Measurements from ENCODE around the gene LLGL2.

LLGL2 gene

GRCh38 chr17:75568412-75569255 is 43.1 kb downstream of the LLGL2 start:
- H3K27me3 Mint-ChIP-seq = no peaks in the 10 kb centered on the region
- H3K36me3 Mint-ChIP-seq (ENCODE audit: insufficient read depth) = peaks cover 24% of the 10 kb centered on the region
- DNase-seq (ENCODE audit: low spot score in 2 of 2) = no peak
- no peak overlapping the region for H3K27ac Mint-ChIP-seq (ENCODE audit: low read depth)
- H3K4me1 Mint-ChIP-seq = no peaks in the 10 kb centered on the region
- H3K4me3 Mint-ChIP-seq = no peak overlapping the region
- ATAC-seq (replicated peaks; ENCODE audit: extremely low read depth, poor library complexity, severe bottlenecking) = no peak
- no peaks in the 10 kb centered on the region for H3K9me3 Mint-ChIP-seq

GRCh38 chr17:75570034-75570676 is 44.7 kb downstream of the LLGL2 start:
- no peak for ATAC-seq (replicated peaks; ENCODE audit: extremely low read depth, poor library complexity, severe bottlenecking)
- Mint-ChIP-seq H3K9me3 (no peaks in the 10 kb centered on the region), H3K4me3 (no peak overlapping the region), H3K4me1 (no peaks in the 10 kb centered on the region), H3K27me3 (no peaks in the 10 kb centered on the region), H3K27ac (ENCODE audit: low read depth) (no peak overlapping the region), H3K36me3 (ENCODE audit: insufficient read depth) (peaks cover 25% of the 10 kb centered on the region)
- no peak for DNase-seq (ENCODE audit: low spot score in 2 of 2)

- Mint-ChIP-seq H3K4me1 (no peaks in the 10 kb centered on the region), H3K4me3 (no peak overlapping the region), H3K36me3 (ENCODE audit: insufficient read depth) (peaks cover 21% of the 10 kb centered on the region), H3K27me3 (no peaks in the 10 kb centered on the region), H3K9me3 (no peaks in the 10 kb centered on the region), H3K27ac (ENCODE audit: low read depth) (no peak overlapping the region)
- DNase-seq (ENCODE audit: low spot score in 2 of 2) (no peak), ATAC-seq (replicated peaks; ENCODE audit: extremely low read depth, poor library complexity, severe bottlenecking) (no peak)
Observed at GRCh38 chr17:75570772-75571171, 45.3 kb downstream of the LLGL2 start.

DNA sequence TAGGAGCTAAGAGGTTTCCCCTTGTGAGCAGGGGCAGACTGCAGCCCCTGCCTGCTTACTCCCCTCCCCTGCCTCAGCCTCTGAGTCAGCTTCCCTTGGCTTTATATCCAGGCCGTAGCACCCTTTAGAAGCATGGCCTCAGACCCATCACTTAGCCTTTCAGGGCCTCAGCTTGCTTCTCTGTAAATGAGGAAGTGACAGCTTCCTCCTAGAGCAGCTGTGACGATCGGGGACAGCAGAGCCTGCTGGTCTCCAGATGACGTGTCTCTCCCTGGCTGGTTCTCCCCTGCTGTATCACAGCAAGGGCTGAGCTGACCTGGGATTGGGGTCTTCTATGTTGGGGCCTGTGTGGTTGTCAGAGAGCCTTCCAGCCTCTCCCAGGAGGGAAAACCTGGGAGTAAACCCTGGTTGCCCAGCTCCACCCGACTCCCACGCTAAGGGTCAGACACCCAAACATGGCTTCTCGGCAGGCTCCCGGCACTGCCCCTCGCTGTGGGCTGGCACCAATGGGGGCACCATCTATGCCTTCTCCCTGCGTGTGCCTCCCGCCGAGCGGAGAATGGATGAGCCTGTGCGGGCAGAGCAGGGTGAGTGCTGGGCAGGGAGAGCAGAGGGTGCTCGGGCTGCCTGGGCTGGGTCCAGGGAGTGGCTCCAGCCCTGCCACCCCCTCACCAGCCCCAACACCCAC is 45.8 kb downstream of the LLGL2 start:
- ATAC-seq (replicated peaks; ENCODE audit: extremely low read depth, poor library complexity, severe bottlenecking) = peak; percentile 56
- Mint-ChIP-seq H3K27ac (ENCODE audit: low read depth) (no peak overlapping the region), H3K36me3 (ENCODE audit: insufficient read depth) (peaks cover 17% of the 10 kb centered on the region), H3K4me3 (no peak overlapping the region), H3K9me3 (no peaks in the 10 kb centered on the region), H3K4me1 (no peaks in the 10 kb centered on the region), H3K27me3 (no peaks in the 10 kb centered on the region)
- no peak for DNase-seq (ENCODE audit: low spot score in 2 of 2)

GRCh38 chr17:75571885-75572215 is 46.4 kb downstream of the LLGL2 start:
- Mint-ChIP-seq H3K36me3 (ENCODE audit: insufficient read depth) (peaks cover 13% of the 10 kb centered on the region), H3K27ac (ENCODE audit: low read depth) (no peak overlapping the region), H3K9me3 (no peaks in the 10 kb centered on the region), H3K4me3 (no peak overlapping the region), H3K4me1 (no peaks in the 10 kb centered on the region), H3K27me3 (no peaks in the 10 kb centered on the region)
- DNase-seq (ENCODE audit: low spot score in 2 of 2) (no peak), ATAC-seq (replicated peaks; ENCODE audit: extremely low read depth, poor library complexity, severe bottlenecking) (no peak)

- H3K9me3 Mint-ChIP-seq = no peaks in the 10 kb centered on the region
- no peaks in the 10 kb centered on the region for H3K27me3 Mint-ChIP-seq
- H3K4me3 Mint-ChIP-seq = no peak overlapping the region
- ATAC-seq (replicated peaks; ENCODE audit: extremely low read depth, poor library complexity, severe bottlenecking) = no peak
- no peaks in the 10 kb centered on the region for H3K4me1 Mint-ChIP-seq
- H3K27ac Mint-ChIP-seq (ENCODE audit: low read depth) = no peak overlapping the region
- DNase-seq (ENCODE audit: low spot score in 2 of 2) = no peak
- peaks cover 7% of the 10 kb centered on the region for H3K36me3 Mint-ChIP-seq (ENCODE audit: insufficient read depth)
Observed at GRCh38 chr17:75572713-75573539, 47.4 kb downstream of the LLGL2 start.

DNA sequence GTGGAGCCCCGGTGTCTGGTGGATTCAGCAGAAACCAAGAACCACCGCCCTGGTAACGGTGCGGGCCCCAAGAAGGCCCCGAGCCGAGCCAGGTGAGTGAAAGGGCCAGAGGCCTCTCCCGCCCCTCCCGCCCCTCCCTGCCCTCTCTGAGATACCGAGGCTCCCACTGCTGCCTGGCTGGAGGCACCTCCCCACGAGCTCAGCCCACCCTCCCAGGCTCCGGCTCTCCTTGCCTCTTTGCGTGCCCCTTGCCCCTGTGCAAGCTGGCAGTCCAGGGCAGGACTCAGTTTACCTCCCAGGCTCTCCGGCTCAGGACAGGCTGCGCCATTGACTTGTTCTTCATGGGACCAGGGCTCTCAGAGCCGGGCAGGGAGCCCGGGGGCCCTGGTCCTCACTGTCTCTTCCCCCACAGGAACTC is 48.1 kb downstream of the LLGL2 start:
- ATAC-seq (replicated peaks; ENCODE audit: extremely low read depth, poor library complexity, severe bottlenecking) (no peak), DNase-seq (ENCODE audit: low spot score in 2 of 2) (no peak)
- Mint-ChIP-seq H3K9me3 (no peaks in the 10 kb centered on the region), H3K27ac (ENCODE audit: low read depth) (no peak overlapping the region), H3K4me3 (no peak overlapping the region), H3K36me3 (ENCODE audit: insufficient read depth) (peaks cover 5% of the 10 kb centered on the region), H3K4me1 (no peaks in the 10 kb centered on the region), H3K27me3 (no peaks in the 10 kb centered on the region)

DNA sequence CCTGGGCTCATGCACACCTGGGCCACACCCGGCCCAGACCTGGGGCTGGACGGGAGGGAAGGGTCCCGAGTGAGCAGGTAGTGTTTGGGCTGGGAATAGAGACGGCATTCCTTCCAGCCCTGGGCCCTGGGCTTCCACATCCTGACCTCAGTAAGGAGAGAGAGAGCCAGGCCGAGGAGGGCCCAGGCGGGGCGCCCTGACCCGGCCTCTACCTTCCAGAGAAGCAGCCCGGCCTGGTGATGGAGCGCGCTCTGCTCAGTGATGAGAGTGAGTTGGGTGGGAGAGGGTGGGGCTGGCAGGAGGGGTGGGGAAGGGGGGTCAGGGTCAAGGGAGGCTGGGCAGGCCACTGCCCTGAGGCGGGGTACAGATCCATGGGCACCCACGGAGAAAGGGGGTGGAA is 48.5 kb downstream of the LLGL2 start:
- Mint-ChIP-seq H3K4me1 (no peaks in the 10 kb centered on the region), H3K36me3 (ENCODE audit: insufficient read depth) (peaks cover 7% of the 10 kb centered on the region), H3K4me3 (no peak overlapping the region), H3K27me3 (no peaks in the 10 kb centered on the region), H3K27ac (ENCODE audit: low read depth) (no peak overlapping the region), H3K9me3 (no peaks in the 10 kb centered on the region)
- ATAC-seq (replicated peaks; ENCODE audit: extremely low read depth, poor library complexity, severe bottlenecking) = no peak
- DNase-seq (ENCODE audit: low spot score in 2 of 2) = no peak

DNA sequence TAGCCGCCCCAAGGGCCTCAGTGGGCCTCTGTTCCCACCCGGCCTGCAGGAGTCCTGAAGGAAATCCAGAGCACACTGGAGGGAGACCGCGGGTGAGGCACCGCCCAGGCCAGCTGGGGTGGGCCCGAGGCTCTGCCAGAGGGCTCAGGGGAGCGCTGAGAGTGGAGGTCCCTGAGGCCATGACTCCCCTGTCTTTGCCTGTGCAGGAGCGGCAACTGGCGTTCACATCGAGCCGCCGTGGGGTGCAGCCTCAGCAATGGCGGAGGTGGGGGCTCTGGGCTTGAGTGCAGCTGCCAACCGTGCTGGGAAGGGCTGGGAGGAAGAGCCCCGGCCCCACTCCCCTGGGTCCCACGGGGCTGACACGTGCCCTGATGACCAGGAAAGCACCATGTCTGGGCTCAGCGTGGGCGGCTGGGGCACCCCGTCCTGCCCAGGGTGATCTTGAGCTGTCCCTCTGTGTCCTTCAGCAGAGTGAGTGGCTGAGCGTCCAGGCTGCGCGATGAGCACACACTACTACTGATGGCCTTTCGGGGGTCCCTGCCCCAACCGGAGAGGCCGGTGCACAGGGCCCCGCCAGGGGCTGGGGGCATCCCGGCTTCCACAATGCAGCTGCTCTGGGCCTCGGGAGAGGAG is 49.0 kb downstream of the LLGL2 start:
- H3K4me1 Mint-ChIP-seq = no peaks in the 10 kb centered on the region
- no peaks in the 10 kb centered on the region for H3K27me3 Mint-ChIP-seq
- H3K4me3 Mint-ChIP-seq = no peak overlapping the region
- ATAC-seq (replicated peaks; ENCODE audit: extremely low read depth, poor library complexity, severe bottlenecking) (no peak), DNase-seq (ENCODE audit: low spot score in 2 of 2) (no peak)
- H3K9me3 Mint-ChIP-seq = no peaks in the 10 kb centered on the region
- no peak overlapping the region for H3K27ac Mint-ChIP-seq (ENCODE audit: low read depth)
- peaks cover 7% of the 10 kb centered on the region for H3K36me3 Mint-ChIP-seq (ENCODE audit: insufficient read depth)

GRCh38 chr17:75575197-75575596 is 49.7 kb downstream of the LLGL2 start:
- H3K27me3 Mint-ChIP-seq = no peaks in the 10 kb centered on the region
- peaks cover 7% of the 10 kb centered on the region for H3K36me3 Mint-ChIP-seq (ENCODE audit: insufficient read depth)
- peak overlapping the region; percentile 52 for H3K27ac Mint-ChIP-seq (ENCODE audit: low read depth)
- ATAC-seq (replicated peaks; ENCODE audit: extremely low read depth, poor library complexity, severe bottlenecking) (no peak), DNase-seq (ENCODE audit: low spot score in 2 of 2) (no peak)
- no peak overlapping the region for H3K4me3 Mint-ChIP-seq
- H3K9me3 Mint-ChIP-seq = no peaks in the 10 kb centered on the region
- no peaks in the 10 kb centered on the region for H3K4me1 Mint-ChIP-seq

DNA sequence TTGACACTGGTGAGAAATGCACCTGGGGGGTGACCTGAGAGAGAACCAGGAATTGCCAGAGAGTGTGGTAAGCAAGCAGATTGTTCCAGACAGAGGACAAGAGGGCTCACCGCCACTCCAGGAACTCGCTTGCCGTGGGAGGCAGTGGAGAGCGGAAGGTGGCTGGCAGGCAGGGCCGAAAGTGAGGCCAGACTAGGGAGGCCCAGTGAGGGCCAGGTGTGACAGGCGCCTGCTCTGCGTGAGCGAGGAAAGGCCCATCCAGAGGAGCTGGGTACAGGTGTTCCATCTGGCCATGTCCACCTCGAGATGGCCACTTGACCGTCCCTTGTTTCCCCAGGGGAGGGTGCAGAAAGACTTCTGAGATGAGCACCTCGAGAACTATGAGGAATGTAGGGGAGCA is 50.2 kb downstream of the LLGL2 start:
- H3K4me3 Mint-ChIP-seq = no peak overlapping the region
- H3K36me3 Mint-ChIP-seq (ENCODE audit: insufficient read depth) = peaks cover 7% of the 10 kb centered on the region
- DNase-seq (ENCODE audit: low spot score in 2 of 2) (no peak), ATAC-seq (replicated peaks; ENCODE audit: extremely low read depth, poor library complexity, severe bottlenecking) (no peak)
- H3K27ac Mint-ChIP-seq (ENCODE audit: low read depth) = peak overlapping the region; percentile 52
- no peaks in the 10 kb centered on the region for H3K4me1 Mint-ChIP-seq
- H3K27me3 Mint-ChIP-seq = no peaks in the 10 kb centered on the region
- H3K9me3 Mint-ChIP-seq = no peaks in the 10 kb centered on the region

DNA sequence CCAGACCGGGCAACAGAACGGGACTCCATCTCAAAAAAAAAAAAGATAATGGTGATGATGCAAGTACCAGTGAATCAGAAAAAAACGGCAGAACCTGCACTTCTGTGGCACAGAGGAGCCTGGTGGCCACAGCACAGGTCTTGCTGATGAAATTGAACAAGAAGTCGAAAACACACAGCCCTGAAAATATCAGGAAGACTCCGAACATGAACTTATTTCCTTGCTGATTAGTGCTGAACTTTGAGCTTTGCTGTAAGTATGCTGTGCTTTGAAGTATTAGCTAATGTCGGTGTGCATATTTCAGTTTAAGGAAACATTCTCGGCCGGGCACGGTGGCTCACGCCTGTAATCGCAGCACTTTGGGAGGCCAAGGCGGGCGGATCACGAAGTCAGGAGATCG is 51.2 kb downstream of the LLGL2 start:
- ATAC-seq (replicated peaks; ENCODE audit: extremely low read depth, poor library complexity, severe bottlenecking) = no peak
- Mint-ChIP-seq H3K4me3 (no peak overlapping the region), H3K27me3 (no peaks in the 10 kb centered on the region), H3K4me1 (peaks cover 6% of the 10 kb centered on the region), H3K36me3 (ENCODE audit: insufficient read depth) (peaks cover 3% of the 10 kb centered on the region), H3K27ac (ENCODE audit: low read depth) (peak overlapping the region; percentile 32), H3K9me3 (no peaks in the 10 kb centered on the region)
- DNase-seq (ENCODE audit: low spot score in 2 of 2) = no peak

Measured in central memory CD8-positive, alpha-beta T cell (primary cell).